Measurements from ENCODE around the gene ZSCAN22.

- peak; percentile 79 for TF ChIP-seq USF1 (IDR thresholded peaks at IDR 0.05)
- TF ChIP-seq NFIC (IDR thresholded peaks at IDR 0.05): peak; percentile 45
- peak; percentile 28; the same call in 1 of the 2 replicates for TF ChIP-seq EP300 (IDR thresholded peaks at IDR 0.05; ENCODE audit: borderline replicate concordance)
- peak; percentile 74; the same call in 1 of the 2 replicates for TF ChIP-seq ZBTB7A (IDR thresholded peaks at IDR 0.05; ENCODE audit: low read depth)
- peak; percentile 83 for TF ChIP-seq TCF12 (IDR thresholded peaks at IDR 0.05; ENCODE audit: low read depth)
- peak; percentile 80 for TF ChIP-seq YY1 (IDR thresholded peaks at IDR 0.05; ENCODE audit: low read depth)
- peak; percentile 98 for TF ChIP-seq TAF1 (IDR thresholded peaks at IDR 0.05; ENCODE audit: low read depth)
- TF ChIP-seq RAD21 (IDR thresholded peaks at IDR 0.05; ENCODE audit: low read depth): peak; percentile 18; the same call in 1 of the 2 replicates
- TF ChIP-seq MAX (IDR thresholded peaks at IDR 0.05): peak; percentile 89
These were observed 54.1 kb downstream of the ZSCAN22 start, which contains the start of gene ZNF837 for GRCh38 chr19:58380662-58381459.
